ENCODE data around the gene HDDC3. TPM values are rescaled to one million over a fixed set of nuclear protein-coding genes. Genes with fewer than 3 reads are reported as not detected.

Gene HDDC3
- polyA plus RNA-seq, 1 donor (not counting 4 experiments of a cell fraction or from before 2014, with no cell fraction given), result 11.8 TPM

DNA sequence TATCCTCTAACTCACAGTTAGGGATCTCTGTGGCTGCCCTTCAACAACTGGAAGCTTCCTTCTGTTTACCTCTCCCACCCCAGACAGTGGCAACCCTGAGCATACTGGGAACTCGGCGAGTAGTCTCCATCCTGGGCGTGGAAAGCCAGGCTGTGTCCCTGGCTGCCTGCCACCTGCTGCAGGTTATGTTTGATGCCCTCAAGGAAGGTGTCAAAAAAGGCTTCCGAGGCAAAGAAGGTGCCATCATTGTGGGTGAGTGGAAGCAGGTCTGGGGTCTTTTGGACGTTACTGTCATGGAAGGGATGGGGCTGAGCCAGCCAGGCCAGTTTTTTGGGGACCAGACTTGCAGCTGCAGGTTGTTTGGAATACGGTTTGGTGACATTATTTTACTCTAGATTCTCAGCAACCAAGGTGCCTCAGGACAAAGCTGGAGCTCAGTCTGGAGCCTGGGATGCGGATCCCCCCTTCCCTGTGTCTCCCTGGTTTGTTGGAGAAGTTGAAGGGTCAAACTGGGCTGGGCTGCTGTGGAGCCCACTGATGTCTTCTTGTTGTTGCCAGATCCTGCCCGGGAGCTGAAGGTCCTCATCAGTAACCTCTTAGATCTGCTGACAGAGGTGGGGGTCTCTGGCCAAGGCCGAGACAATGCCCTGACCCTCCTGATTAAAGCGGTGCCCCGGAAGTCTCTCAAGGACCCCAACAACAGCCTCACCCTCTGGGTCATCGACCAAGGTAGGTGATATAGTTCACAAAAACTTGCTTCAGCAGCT lies 10.2 kb upstream of the HDDC3 start:
- Histone ChIP-seq H3K9me3 (ENCODE audit: control insufficient read depth, low read depth, low read length) (no peaks in the 10 kb centered on the region), H3K4me1 (ENCODE audit: control insufficient read depth, extremely low read depth, insufficient read depth, low read length) (no peaks in the 10 kb centered on the region), H3K4me3 (ENCODE audit: control insufficient read depth in 2 of 3, extremely low read depth in 1 of 3, insufficient read depth in 2 of 3, low read depth in 1 of 3, low read length in 3 of 3) (no peak overlapping the region), H3K9me1 (ENCODE audit: control insufficient read depth, extremely low read depth, insufficient read depth, low read length) (no peaks in the 10 kb centered on the region), H3K27ac (ENCODE audit: control insufficient read depth, insufficient read depth, low read length) (no peak overlapping the region), H3K79me2 (ENCODE audit: control insufficient read depth, insufficient read depth, low read length) (peaks cover 2% of the 10 kb centered on the region), H3K36me3 (ENCODE audit: control insufficient read depth in 2 of 2, extremely low read depth in 1 of 2, insufficient read depth in 2 of 2, low read length in 2 of 2) (peaks cover 43 to 55% of the 10 kb centered on the region in 2 experiments), H3K9ac (ENCODE audit: control insufficient read depth, extremely low read depth, insufficient read depth, low read length) (no peak overlapping the region), H2AFZ (ENCODE audit: control insufficient read depth, low read length) (no peak overlapping the region), H4K20me1 (ENCODE audit: control insufficient read depth, extremely low read depth, insufficient read depth, low read length) (no peaks in the 10 kb centered on the region), H3K27me3 (ENCODE audit: control insufficient read depth, extremely low read depth, insufficient read depth, low read length) (no peaks in the 10 kb centered on the region), H3K4me2 (ENCODE audit: control insufficient read depth, extremely low read depth, insufficient read depth, low read depth, low read length) (no peak overlapping the region)
- dilution Hi-C loops (cut with MboI; ENCODE audit: extremely low pct_ligation_motif_present, low sequenced_read_pairs), result no loop called here
- no peak for TF ChIP-seq CTCF (optimal IDR thresholded peaks at IDR 0.05 in 1 of 3, IDR thresholded peaks at IDR 0.05 in 1 of 3, conservative IDR thresholded peaks at IDR 0.05 in 1 of 3; ENCODE audit: extremely low read depth in 1 of 3, insufficient read depth in 2 of 3, low read length in 3 of 3)
- TF ChIP-seq EZH2 (IDR thresholded peaks at IDR 0.05; ENCODE audit: low read length), result no peak
- DNase-seq (ENCODE audit: low read depth, low spot score) (no peak), FAIRE-seq (no peak)

- TF ChIP-seq CTCF (optimal IDR thresholded peaks at IDR 0.05 in 1 of 3, IDR thresholded peaks at IDR 0.05 in 1 of 3, conservative IDR thresholded peaks at IDR 0.05 in 1 of 3; ENCODE audit: extremely low read depth in 1 of 3, insufficient read depth in 2 of 3, low read length in 3 of 3), result no peak
- TF ChIP-seq EZH2 (IDR thresholded peaks at IDR 0.05; ENCODE audit: low read length), result no peak
- Histone ChIP-seq H3K9ac (ENCODE audit: control insufficient read depth, extremely low read depth, insufficient read depth, low read length) (no peak overlapping the region), H3K4me2 (ENCODE audit: control insufficient read depth, extremely low read depth, insufficient read depth, low read depth, low read length) (no peak overlapping the region), H2AFZ (ENCODE audit: control insufficient read depth, low read length) (no peak overlapping the region), H3K79me2 (ENCODE audit: control insufficient read depth, insufficient read depth, low read length) (peaks cover 13% of the 10 kb centered on the region), H3K9me1 (ENCODE audit: control insufficient read depth, extremely low read depth, insufficient read depth, low read length) (no peaks in the 10 kb centered on the region), H4K20me1 (ENCODE audit: control insufficient read depth, extremely low read depth, insufficient read depth, low read length) (no peaks in the 10 kb centered on the region), H3K4me3 (ENCODE audit: control insufficient read depth in 2 of 3, extremely low read depth in 1 of 3, insufficient read depth in 2 of 3, low read depth in 1 of 3, low read length in 3 of 3) (no peak overlapping the region), H3K9me3 (ENCODE audit: control insufficient read depth, low read depth, low read length) (no peaks in the 10 kb centered on the region), H3K36me3 (ENCODE audit: control insufficient read depth in 2 of 2, extremely low read depth in 1 of 2, insufficient read depth in 2 of 2, low read length in 2 of 2) (peaks cover 38 to 47% of the 10 kb centered on the region in 2 experiments), H3K4me1 (ENCODE audit: control insufficient read depth, extremely low read depth, insufficient read depth, low read length) (peaks cover 7% of the 10 kb centered on the region), H3K27ac (ENCODE audit: control insufficient read depth, insufficient read depth, low read length) (no peak overlapping the region), H3K27me3 (ENCODE audit: control insufficient read depth, extremely low read depth, insufficient read depth, low read length) (no peaks in the 10 kb centered on the region)
- dilution Hi-C loops (cut with MboI; ENCODE audit: extremely low pct_ligation_motif_present, low sequenced_read_pairs), result no loop called here
- no peak for DNase-seq (ENCODE audit: low read depth, low spot score)
- FAIRE-seq, result no peak
These were observed 8.7 kb upstream of the HDDC3 start for GRCh38 chr15:90941038-90941437.
